A673 (cell line): ENCODE measurements around the gene KLHL30.

ENCODE experiments used
- CTCF ChIP-seq: fragments of 300-800, 200-600 bp; sonication (generic); conservative IDR thresholded peaks from 2 replicates; pipeline ENCODE4 v1.5.1; 2017; ENCODE audit warnings: low read depth, mild to moderate bottlenecking, antibody characterized with exemption, low read length, moderate library complexity, mixed read lengths
- EZH2 ChIP-seq: fragments of 200-600 bp; sonication (generic); IDR thresholded peaks from 2 replicates; pipeline ENCODE4 v1.6.1; 2017; ENCODE audit warnings: borderline replicate concordance, low read depth, mild to moderate bottlenecking, mixed read lengths, antibody characterized with exemption, low read length; ENCODE audit not compliant: poor library complexity, severe bottlenecking

GRCh38 chr2:238150686-238151085 is 12.2 kb downstream of the KLHL30 start:
- TF ChIP-seq EZH2 (no peak), CTCF (no peak)
